ENCODE data around the gene WWC1. TPM values are rescaled to one million over a fixed set of nuclear protein-coding genes. Genes with fewer than 3 reads are reported as not detected.

WWC1 gene
- total RNA-seq, 2 experiments from 2014 or later = 1.0 to 1.3 TPM

DNA sequence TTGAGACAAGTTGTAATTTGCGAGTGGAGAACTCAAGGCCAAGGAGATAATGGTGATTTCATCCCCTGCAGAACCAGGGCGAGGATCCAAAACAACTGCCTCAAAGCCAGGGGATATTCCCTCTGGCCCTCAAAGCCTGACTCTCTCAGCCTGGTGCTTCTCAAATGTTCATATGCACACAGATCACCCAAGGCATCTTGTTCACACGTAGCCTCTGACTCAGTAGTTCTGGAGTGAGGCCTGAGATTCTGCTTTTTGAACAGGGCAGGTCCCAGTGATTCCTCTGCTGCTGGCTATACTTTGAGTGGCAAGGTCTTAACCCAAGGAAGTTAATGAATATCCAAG is 30.2 kb upstream of the WWC1 start:
- TF ChIP-seq, protein P1, sequence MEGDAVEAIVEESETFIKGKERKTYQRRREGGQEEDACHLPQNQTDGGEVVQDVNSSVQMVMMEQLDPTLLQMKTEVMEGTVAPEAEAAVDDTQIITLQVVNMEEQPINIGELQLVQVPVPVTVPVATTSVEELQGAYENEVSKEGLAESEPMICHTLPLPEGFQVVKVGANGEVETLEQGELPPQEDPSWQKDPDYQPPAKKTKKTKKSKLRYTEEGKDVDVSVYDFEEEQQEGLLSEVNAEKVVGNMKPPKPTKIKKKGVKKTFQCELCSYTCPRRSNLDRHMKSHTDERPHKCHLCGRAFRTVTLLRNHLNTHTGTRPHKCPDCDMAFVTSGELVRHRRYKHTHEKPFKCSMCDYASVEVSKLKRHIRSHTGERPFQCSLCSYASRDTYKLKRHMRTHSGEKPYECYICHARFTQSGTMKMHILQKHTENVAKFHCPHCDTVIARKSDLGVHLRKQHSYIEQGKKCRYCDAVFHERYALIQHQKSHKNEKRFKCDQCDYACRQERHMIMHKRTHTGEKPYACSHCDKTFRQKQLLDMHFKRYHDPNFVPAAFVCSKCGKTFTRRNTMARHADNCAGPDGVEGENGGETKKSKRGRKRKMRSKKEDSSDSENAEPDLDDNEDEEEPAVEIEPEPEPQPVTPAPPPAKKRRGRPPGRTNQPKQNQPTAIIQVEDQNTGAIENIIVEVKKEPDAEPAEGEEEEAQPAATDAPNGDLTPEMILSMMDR (IDR thresholded peaks at IDR 0.05) = no peak
- H3K27me3 Mint-ChIP-seq = no peaks in the 10 kb centered on the region
- POLR2A ChIA-PET = no interaction called here

DNA sequence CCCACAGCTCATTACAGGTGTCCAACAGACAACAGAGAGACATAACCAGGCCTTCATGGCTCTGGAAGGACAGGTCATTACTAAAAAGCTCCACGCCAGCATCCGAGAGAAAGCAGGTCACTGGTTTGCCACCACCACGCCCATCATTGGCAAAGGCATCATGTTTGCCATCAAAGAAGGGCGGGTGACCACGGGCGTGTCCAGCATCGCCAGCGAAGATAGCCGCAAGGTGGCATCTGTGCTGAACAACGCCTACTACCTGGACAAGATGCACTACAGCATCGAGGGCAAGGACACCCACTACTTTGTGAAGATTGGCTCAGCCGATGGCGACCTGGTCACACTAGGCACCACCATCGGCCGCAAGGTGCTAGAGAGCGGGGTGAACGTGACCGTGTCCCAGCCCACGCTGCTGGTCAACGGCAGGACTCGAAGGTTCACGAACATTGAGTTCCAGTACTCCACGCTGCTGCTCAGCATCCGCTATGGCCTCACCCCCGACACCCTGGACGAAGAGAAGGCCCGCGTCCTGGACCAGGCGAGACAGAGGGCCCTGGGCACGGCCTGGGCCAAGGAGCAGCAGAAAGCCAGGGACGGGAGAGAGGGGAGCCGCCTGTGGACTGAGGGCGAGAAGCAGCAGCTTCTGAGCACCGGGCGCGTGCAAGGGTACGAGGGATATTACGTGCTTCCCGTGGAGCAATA is 29.3 kb upstream of the WWC1 start:
- H3K4me3 ChIP-seq (ENCODE audit: low read length) = no peak overlapping the region
- H3K27me3 ChIP-seq (ENCODE audit: control insufficient read depth in 1 of 2, insufficient read depth in 2 of 2, low read length in 2 of 2) = no peaks in the 10 kb centered on the region
- H3K4me1 Mint-ChIP-seq (ENCODE audit: low read depth) = no peaks in the 10 kb centered on the region
- ATAC-seq (ENCODE audit: poor library complexity) = no peak
- intact Hi-C loops (cut with DNase I, micrococcal nuclease) = no loop called here
- H3K4me1 ChIP-seq (ENCODE audit: insufficient read depth, low read length) = no peaks in the 10 kb centered on the region
- H3K27ac ChIP-seq (ENCODE audit: low read depth in 1 of 2, low read length in 2 of 2) = no peak overlapping the region
- no peak overlapping the region for H3K4me3 Mint-ChIP-seq
- H3K9me3 ChIP-seq (ENCODE audit: control insufficient read depth in 1 of 2, insufficient read depth in 1 of 2, low read length in 2 of 2) = peaks cover 0 to 4% of the 10 kb centered on the region in 2 experiments
- no peaks in the 10 kb centered on the region for H3K9me3 Mint-ChIP-seq
- no peaks in the 10 kb centered on the region for H3K36me3 ChIP-seq (ENCODE audit: insufficient read depth, low read length)
- H3K27me3 Mint-ChIP-seq = no peaks in the 10 kb centered on the region
- no peak for DNase-seq
- no peak overlapping the region for H3K27ac Mint-ChIP-seq
- CTCF ChIA-PET = no interaction called here
- H3K36me3 Mint-ChIP-seq (ENCODE audit: low read depth) = no peaks in the 10 kb centered on the region
- TF ChIP-seq, protein P1 (IDR thresholded peaks at IDR 0.05) = no peak
- POLR2A ChIA-PET = no interaction called here

More for the DNA sequence above, 30.2 kb upstream of the WWC1 start:
- Histone ChIP-seq H3K9me3 (ENCODE audit: control insufficient read depth in 1 of 2, insufficient read depth in 1 of 2, low read length in 2 of 2) (peaks cover 0 to 4% of the 10 kb centered on the region in 2 experiments), H3K36me3 (ENCODE audit: insufficient read depth, low read length) (no peaks in the 10 kb centered on the region), H3K4me3 (ENCODE audit: low read length) (no peak overlapping the region), H3K27ac (ENCODE audit: low read depth in 1 of 2, low read length in 2 of 2) (no peak overlapping the region), H3K27me3 (ENCODE audit: control insufficient read depth in 1 of 2, insufficient read depth in 2 of 2, low read length in 2 of 2) (no peaks in the 10 kb centered on the region), H3K4me1 (ENCODE audit: insufficient read depth, low read length) (no peaks in the 10 kb centered on the region)
- H3K27ac Mint-ChIP-seq = no peak overlapping the region
- no peaks in the 10 kb centered on the region for H3K4me1 Mint-ChIP-seq (ENCODE audit: low read depth)
- no peaks in the 10 kb centered on the region for H3K9me3 Mint-ChIP-seq
- intact Hi-C loops (cut with DNase I, micrococcal nuclease) = no loop called here
- no peak overlapping the region for H3K4me3 Mint-ChIP-seq
- no peaks in the 10 kb centered on the region for H3K36me3 Mint-ChIP-seq (ENCODE audit: low read depth)
- DNase-seq (no peak), ATAC-seq (ENCODE audit: poor library complexity) (no peak)
- CTCF ChIA-PET = no interaction called here

DNA sequence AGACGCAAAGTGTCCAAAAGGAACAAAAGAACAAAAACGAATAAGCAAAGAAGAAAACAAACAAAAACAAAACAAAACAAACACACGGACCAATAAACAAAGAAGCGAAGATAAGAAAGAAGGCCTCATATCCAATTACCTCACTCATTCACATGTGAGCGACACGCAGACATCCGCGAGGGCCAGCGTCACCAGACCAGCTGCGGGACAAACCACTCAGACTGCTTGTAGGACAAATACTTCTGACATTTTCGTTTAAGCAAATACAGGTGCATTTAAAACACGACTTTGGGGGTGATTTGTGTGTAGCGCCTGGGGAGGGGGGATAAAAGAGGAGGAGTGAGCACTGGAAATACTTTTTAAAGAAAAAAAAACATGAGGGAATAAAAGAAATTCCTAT is 28.3 kb upstream of the WWC1 start:
- H3K36me3 ChIP-seq (ENCODE audit: insufficient read depth, low read length) = no peaks in the 10 kb centered on the region
- Mint-ChIP-seq H3K36me3 (ENCODE audit: low read depth) (no peaks in the 10 kb centered on the region), H3K4me1 (ENCODE audit: low read depth) (no peaks in the 10 kb centered on the region), H3K9me3 (no peaks in the 10 kb centered on the region), H3K27me3 (no peaks in the 10 kb centered on the region), H3K4me3 (no peak overlapping the region), H3K27ac (no peak overlapping the region)
- POLR2A ChIA-PET = no interaction called here
- H3K27ac ChIP-seq (ENCODE audit: low read depth in 1 of 2, low read length in 2 of 2) = no peak overlapping the region
- TF ChIP-seq, protein P1 (IDR thresholded peaks at IDR 0.05) = no peak
- no peak for DNase-seq
- CTCF ChIA-PET = no interaction called here
- peaks cover 0 to 4% of the 10 kb centered on the region in 2 experiments for H3K9me3 ChIP-seq (ENCODE audit: control insufficient read depth in 1 of 2, insufficient read depth in 1 of 2, low read length in 2 of 2)
- H3K4me3 ChIP-seq (ENCODE audit: low read length) = no peak overlapping the region
- no peaks in the 10 kb centered on the region for H3K27me3 ChIP-seq (ENCODE audit: control insufficient read depth in 1 of 2, insufficient read depth in 2 of 2, low read length in 2 of 2)
- intact Hi-C loops (cut with DNase I, micrococcal nuclease) = no loop called here
- ATAC-seq (ENCODE audit: poor library complexity) = no peak
- H3K4me1 ChIP-seq (ENCODE audit: insufficient read depth, low read length) = no peaks in the 10 kb centered on the region
